IgD-negative memory B cell (primary cell): ENCODE data around the gene GCN1. TPM values are rescaled to one million over a fixed set of nuclear protein-coding genes. Genes with fewer than 3 reads are reported as not detected.

Experiments used
- H3K27ac Mint-ChIP-seq, 3 donors: one replicate each; pipeline ENCODE4 v1.8.0; 2020 to 2022; ENCODE audit warnings: mild to moderate bottlenecking in 3 of 3, mixed read lengths in 3 of 3, moderate library complexity in 1 of 3
- H3K27me3 Mint-ChIP-seq: one replicate; pipeline ENCODE4 v1.8.0; 2021; ENCODE audit warnings: mixed read lengths
- H3K36me3 Mint-ChIP-seq: one replicate; pipeline ENCODE4 v1.8.0; 2020; ENCODE audit warnings: mild to moderate bottlenecking, mixed read lengths
- H3K4me1 Mint-ChIP-seq, 3 donors: one replicate each; pipeline ENCODE4 v1.8.0; 2020 to 2022; ENCODE audit warnings: mixed read lengths in 3 of 3, mild to moderate bottlenecking in 1 of 3
- H3K4me3 Mint-ChIP-seq, 4 donors: one replicate each; pipeline ENCODE4 v1.8.0; 2020 to 2022; ENCODE audit warnings: mild to moderate bottlenecking in 4 of 4, mixed read lengths in 4 of 4, moderate library complexity in 3 of 4
- H3K9me3 Mint-ChIP-seq, 3 donors: one replicate each; pipeline ENCODE4 v1.8.0; 2020 to 2021; ENCODE audit warnings: mixed read lengths in 3 of 3, mild to moderate bottlenecking in 1 of 3
- polyA plus RNA-seq: library from polyadenylated mRNA; unstranded; fragments of 300-500 nt; fragmentation: Illumina TruSeq; gene quantifications from one replicate; pipeline ENCODE4 v1.2.3, GENCODE V29; 2021

The GCN1 gene
- polyA plus RNA-seq, 1 donor from 2014 or later, result 18.4 TPM

- Mint-ChIP-seq H3K36me3 (peaks cover 11% of the 10 kb centered on the region), H3K27ac (no peak overlapping the region), H3K4me1 (peaks cover 1 to 12% (median 7%) of the 10 kb centered on the region in 3 donors)
These were observed 56.1 kb downstream of the GCN1 start for GRCh38 chr12:120138366-120138765.

GRCh38 chr12:120137833-120138232 is 56.7 kb downstream of the GCN1 start:
- Mint-ChIP-seq H3K36me3 (peaks cover 12% of the 10 kb centered on the region), H3K4me1 (peaks cover 7 to 17% (median 13%) of the 10 kb centered on the region in 3 donors), H3K4me3 (no peak overlapping the region), H3K9me3 (no peaks in the 10 kb centered on the region), H3K27ac (no peak overlapping the region), H3K27me3 (no peaks in the 10 kb centered on the region)

More at GRCh38 chr12:120138366-120138765, 56.1 kb downstream of the GCN1 start:
- Mint-ChIP-seq H3K9me3 (no peaks in the 10 kb centered on the region), H3K27me3 (no peaks in the 10 kb centered on the region), H3K4me3 (no peak overlapping the region)

- Mint-ChIP-seq H3K27ac (no peak overlapping the region), H3K4me3 (no peak overlapping the region), H3K9me3 (no peaks in the 10 kb centered on the region), H3K27me3 (no peaks in the 10 kb centered on the region), H3K4me1 (peaks cover 12 to 26% (median 25%) of the 10 kb centered on the region in 3 donors), H3K36me3 (peaks cover 14% of the 10 kb centered on the region)
These were observed 58.3 kb downstream of the GCN1 start for GRCh38 chr12:120136093-120136770.

GRCh38 chr12:120134307-120134980 is 60.1 kb downstream of the GCN1 start:
- no peaks in the 10 kb centered on the region for H3K9me3 Mint-ChIP-seq
- peaks cover 12 to 27% (median 22%) of the 10 kb centered on the region in 3 donors for H3K4me1 Mint-ChIP-seq
- no peak overlapping the region for H3K27ac Mint-ChIP-seq
- peaks cover 7% of the 10 kb centered on the region for H3K36me3 Mint-ChIP-seq
- H3K4me3 Mint-ChIP-seq, result no peak overlapping the region
- H3K27me3 Mint-ChIP-seq, result no peaks in the 10 kb centered on the region

GRCh38 chr12:120132863-120133385 is 61.6 kb downstream of the GCN1 start:
- peak overlapping the region; percentile 61 to 97 (median 65) for H3K27ac Mint-ChIP-seq
- no peaks in the 10 kb centered on the region for H3K27me3 Mint-ChIP-seq
- peaks cover 7% of the 10 kb centered on the region for H3K36me3 Mint-ChIP-seq
- peaks cover 12 to 27% (median 22%) of the 10 kb centered on the region in 3 donors for H3K4me1 Mint-ChIP-seq
- peak overlapping the region; percentile 2 to 91 (median 40) for H3K4me3 Mint-ChIP-seq
- H3K9me3 Mint-ChIP-seq, result no peaks in the 10 kb centered on the region

- peaks cover 10% of the 10 kb centered on the region for H3K36me3 Mint-ChIP-seq
These were observed 62.3 kb downstream of the GCN1 start for GRCh38 chr12:120132054-120132836.

GRCh38 chr12:120131116-120131515 is 63.4 kb downstream of the GCN1 start:
- peaks cover 21 to 30% (median 24%) of the 10 kb centered on the region in 3 donors for H3K4me1 Mint-ChIP-seq
- peaks cover 8% of the 10 kb centered on the region for H3K36me3 Mint-ChIP-seq
- H3K27ac Mint-ChIP-seq, result no peak overlapping the region
- no peak overlapping the region for H3K4me3 Mint-ChIP-seq
- no peaks in the 10 kb centered on the region for H3K27me3 Mint-ChIP-seq
- no peaks in the 10 kb centered on the region for H3K9me3 Mint-ChIP-seq

More at GRCh38 chr12:120132054-120132836, 62.3 kb downstream of the GCN1 start:
- H3K27me3 Mint-ChIP-seq, result no peaks in the 10 kb centered on the region
- H3K4me1 Mint-ChIP-seq, result peaks cover 12 to 27% (median 24%) of the 10 kb centered on the region in 3 donors
- H3K4me3 Mint-ChIP-seq, result peak overlapping the region; percentile 2 to 91 (median 40)
- no peaks in the 10 kb centered on the region for H3K9me3 Mint-ChIP-seq
- H3K27ac Mint-ChIP-seq, result peak overlapping the region; percentile 61 to 97 (median 65)

GRCh38 chr12:120130011-120130410 is 64.5 kb downstream of the GCN1 start:
- H3K27ac Mint-ChIP-seq, result peak overlapping the region in 1 of 3 donors; percentile 50
- no peak overlapping the region for H3K4me3 Mint-ChIP-seq
- peaks cover 8% of the 10 kb centered on the region for H3K36me3 Mint-ChIP-seq
- no peaks in the 10 kb centered on the region for H3K27me3 Mint-ChIP-seq
- H3K9me3 Mint-ChIP-seq, result no peaks in the 10 kb centered on the region
- H3K4me1 Mint-ChIP-seq, result peaks cover 24 to 31% (median 28%) of the 10 kb centered on the region in 3 donors

GRCh38 chr12:120126635-120127005 is 67.9 kb downstream of the GCN1 start:
- peaks cover 3% of the 10 kb centered on the region for H3K36me3 Mint-ChIP-seq
- peaks cover 14 to 29% (median 27%) of the 10 kb centered on the region in 3 donors for H3K4me1 Mint-ChIP-seq
- no peaks in the 10 kb centered on the region for H3K9me3 Mint-ChIP-seq
- H3K27ac Mint-ChIP-seq, result no peak overlapping the region
- H3K27me3 Mint-ChIP-seq, result no peaks in the 10 kb centered on the region
- H3K4me3 Mint-ChIP-seq, result peak overlapping the region in 2 of 4 donors; percentile 17 to 39

GRCh38 chr12:120125792-120126634 is 68.5 kb downstream of the GCN1 start:
- Mint-ChIP-seq H3K27ac (no peak overlapping the region), H3K9me3 (no peaks in the 10 kb centered on the region), H3K27me3 (no peaks in the 10 kb centered on the region), H3K4me1 (peaks cover 17 to 36% (median 30%) of the 10 kb centered on the region in 3 donors), H3K36me3 (peaks cover 3% of the 10 kb centered on the region), H3K4me3 (peak overlapping the region in 1 of 4 donors; percentile 17)

GRCh38 chr12:120125029-120125428 is 69.5 kb downstream of the GCN1 start:
- H3K36me3 Mint-ChIP-seq, result peaks cover 3% of the 10 kb centered on the region
- H3K4me3 Mint-ChIP-seq, result peak overlapping the region in 1 of 4 donors; percentile 39
- H3K9me3 Mint-ChIP-seq, result no peaks in the 10 kb centered on the region
- peaks cover 25 to 42% (median 37%) of the 10 kb centered on the region in 3 donors for H3K4me1 Mint-ChIP-seq
- H3K27me3 Mint-ChIP-seq, result no peaks in the 10 kb centered on the region
- H3K27ac Mint-ChIP-seq, result no peak overlapping the region

- H3K4me1 Mint-ChIP-seq, result peaks cover 44 to 63% (median 56%) of the 10 kb centered on the region in 3 donors
These were observed 72.7 kb downstream of the GCN1 start for GRCh38 chr12:120121766-120122293.

GRCh38 chr12:120121343-120121742 is 73.2 kb downstream of the GCN1 start:
- H3K27me3 Mint-ChIP-seq, result no peaks in the 10 kb centered on the region
- peak overlapping the region in 3 of 4 donors; percentile 57 to 84 (median 58) for H3K4me3 Mint-ChIP-seq
- no peaks in the 10 kb centered on the region for H3K36me3 Mint-ChIP-seq
- H3K4me1 Mint-ChIP-seq, result peaks cover 44 to 58% (median 53%) of the 10 kb centered on the region in 3 donors
- peak overlapping the region in 2 of 3 donors; percentile 46 to 65 for H3K27ac Mint-ChIP-seq
- H3K9me3 Mint-ChIP-seq, result no peaks in the 10 kb centered on the region

More at GRCh38 chr12:120121766-120122293, 72.7 kb downstream of the GCN1 start:
- H3K27ac Mint-ChIP-seq, result peak overlapping the region; percentile 32 to 67 (median 46)
- H3K36me3 Mint-ChIP-seq, result no peaks in the 10 kb centered on the region
- peak overlapping the region in 3 of 4 donors; percentile 25 to 84 (median 35) for H3K4me3 Mint-ChIP-seq
- H3K27me3 Mint-ChIP-seq, result no peaks in the 10 kb centered on the region
- no peaks in the 10 kb centered on the region for H3K9me3 Mint-ChIP-seq
